ENCODE results near the gene RGS6. TPM values are rescaled to one million over a fixed set of nuclear protein-coding genes. Genes with fewer than 3 reads are reported as not detected.

Gene RGS6
- total RNA-seq, 1 donor from 2014 or later = 22.4 TPM

DNA sequence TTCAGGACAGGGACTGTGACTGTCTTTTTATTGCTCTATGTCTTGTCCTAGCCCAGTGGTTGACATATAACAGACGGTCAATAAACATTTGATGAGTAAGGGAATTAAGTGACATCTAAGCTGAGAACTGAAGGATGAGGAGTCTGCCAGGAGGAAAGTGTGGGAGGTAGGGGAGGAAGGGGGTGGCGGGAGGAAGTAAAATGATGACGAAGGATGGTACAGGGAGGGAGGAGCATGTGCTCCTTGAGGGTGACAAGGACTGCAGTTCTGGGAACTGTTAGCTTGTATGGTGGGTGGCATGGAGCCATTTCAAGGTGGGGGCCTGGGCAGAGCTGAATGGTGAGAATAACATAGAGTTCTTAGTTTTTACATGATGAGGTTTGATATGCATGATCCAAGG is 64.4 kb downstream of the RGS6 start:
- DNase-seq (ENCODE audit: low spot score) = no peak
- intact Hi-C loops (cut with DNase I) = no loop called here

GRCh38 chr14:72000907-72001306 is 68.7 kb downstream of the RGS6 start:
- intact Hi-C loops (cut with DNase I) = no loop called here
- DNase-seq (ENCODE audit: low spot score) = no peak

DNA sequence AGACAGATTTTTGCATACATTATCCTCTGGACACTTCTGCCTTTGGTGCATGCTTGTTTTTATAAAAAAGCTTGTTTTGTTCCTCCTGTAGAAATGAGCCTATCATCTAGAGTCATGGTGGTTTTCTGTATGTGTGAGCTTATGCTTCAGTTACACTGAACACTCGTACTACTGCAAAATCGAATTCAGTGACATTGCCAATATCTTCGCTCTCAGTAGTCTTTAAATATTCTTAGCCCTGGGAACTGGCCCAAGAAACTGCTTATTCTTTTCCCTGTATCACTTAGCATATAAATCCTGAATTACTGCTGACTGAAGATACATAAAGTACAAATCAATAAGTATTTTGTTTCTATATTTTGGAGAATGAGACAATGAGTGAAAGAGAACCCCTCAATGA is 70.5 kb downstream of the RGS6 start:
- intact Hi-C loops (cut with DNase I) = no loop called here

GRCh38 chr14:72008666-72009065 is 76.4 kb downstream of the RGS6 start:
- no peak for DNase-seq (ENCODE audit: low spot score)
- intact Hi-C loops (cut with DNase I) = no loop called here

More for the DNA sequence above, 70.5 kb downstream of the RGS6 start:
- no peak for DNase-seq (ENCODE audit: low spot score)

DNA sequence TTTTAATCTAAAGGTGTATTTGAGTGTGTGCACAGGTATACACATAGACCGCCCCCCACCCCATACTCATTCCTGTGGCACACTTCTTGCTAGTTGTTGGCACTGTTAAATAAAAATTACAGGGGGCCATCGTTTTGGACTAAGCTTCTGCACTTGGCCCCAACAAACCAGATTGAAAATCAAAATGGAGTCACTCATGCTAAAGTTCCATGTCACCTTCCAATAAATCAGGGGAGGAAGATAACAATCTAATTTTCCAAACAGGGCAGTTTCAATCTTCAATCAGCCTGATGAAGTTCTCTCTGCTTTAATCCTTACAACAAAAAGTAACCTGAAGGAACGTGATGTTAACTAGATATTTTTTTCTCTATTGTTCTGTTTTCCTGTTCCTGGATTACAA is 78.2 kb downstream of the RGS6 start:
- no peak for DNase-seq (ENCODE audit: low spot score)
- intact Hi-C loops (cut with DNase I) = no loop called here

DNA sequence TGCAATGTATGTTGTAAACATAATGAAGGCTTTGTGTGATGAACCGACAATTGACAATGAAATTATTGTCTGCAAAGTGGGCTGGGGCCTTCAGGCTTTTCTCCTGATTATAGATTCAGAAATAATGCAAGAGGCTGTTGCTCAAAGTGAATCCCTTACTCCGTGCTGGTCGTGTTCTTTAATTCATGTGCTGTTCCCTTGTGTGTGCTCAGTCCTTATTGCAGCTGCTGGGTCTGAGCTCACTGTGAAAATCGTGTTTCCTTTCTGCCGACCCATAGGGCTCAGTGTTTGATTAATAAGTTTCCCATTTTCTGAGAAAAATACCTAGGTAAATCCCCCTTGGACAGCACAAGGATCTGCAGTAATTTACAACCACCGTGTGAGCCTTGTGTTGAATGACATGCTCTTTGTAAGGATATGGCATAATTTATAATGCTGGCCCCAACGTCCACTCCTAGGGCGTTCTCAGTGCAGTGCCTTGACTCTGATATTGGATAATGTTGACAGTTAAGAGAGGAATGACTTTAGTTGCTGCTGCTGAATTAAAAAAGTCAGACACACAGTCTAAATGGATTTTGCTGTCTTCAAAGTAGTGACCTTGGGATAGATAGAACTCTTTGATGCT is 81.6 kb downstream of the RGS6 start:
- intact Hi-C loops (cut with DNase I) = no loop called here
- DNase-seq (ENCODE audit: low spot score) = no peak

DNA sequence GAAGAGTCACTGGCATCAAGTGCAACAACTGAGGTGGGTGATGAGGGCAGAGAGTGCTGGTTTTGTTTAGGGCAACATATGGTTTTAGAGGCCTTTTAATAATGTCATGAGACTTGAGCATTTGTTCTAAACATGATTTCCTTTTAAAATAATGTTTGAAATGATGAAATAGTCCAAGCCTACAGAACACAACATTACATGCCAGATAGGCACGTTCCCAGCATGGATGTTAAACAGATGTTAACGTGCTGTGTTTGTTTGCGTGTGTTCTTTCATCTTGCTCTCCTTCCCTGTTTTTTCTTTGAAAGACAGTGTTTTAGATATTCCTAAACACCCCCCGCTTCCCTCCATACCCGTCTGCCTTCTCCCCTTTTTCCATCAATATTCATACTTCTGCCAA is 82.3 kb downstream of the RGS6 start:
- no peak for DNase-seq (ENCODE audit: low spot score)
- intact Hi-C loops (cut with DNase I) = no loop called here

DNA sequence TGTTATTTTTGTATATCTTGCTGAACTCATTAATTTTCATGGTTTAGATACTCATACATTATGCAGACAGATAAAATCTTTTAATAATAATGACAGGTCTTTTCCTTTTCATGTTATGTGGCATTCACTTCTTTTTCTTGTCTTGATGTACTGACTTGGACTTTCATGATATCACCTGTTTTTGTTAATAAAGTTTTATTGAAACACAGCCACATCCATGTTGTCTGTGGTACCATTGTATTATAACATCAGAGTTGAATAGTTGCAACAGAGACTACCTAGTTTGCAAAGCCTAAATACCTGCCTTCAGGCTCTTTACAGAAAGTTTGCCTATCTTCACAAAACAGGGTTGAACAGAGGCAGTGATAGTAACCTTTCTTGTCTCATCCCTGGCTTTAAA is 85.1 kb downstream of the RGS6 start:
- no peak for DNase-seq (ENCODE audit: low spot score)
- intact Hi-C loops (cut with DNase I) = no loop called here

GRCh38 chr14:72023128-72024042 is 91.2 kb downstream of the RGS6 start:
- DNase-seq (ENCODE audit: low spot score) = no peak
- intact Hi-C loops (cut with DNase I) = loop anchor here (5.0 to 10.0 kb wide), 2 partner anchors 271 to 399 kb away; no protein-coding TSS in a partner anchor

DNA sequence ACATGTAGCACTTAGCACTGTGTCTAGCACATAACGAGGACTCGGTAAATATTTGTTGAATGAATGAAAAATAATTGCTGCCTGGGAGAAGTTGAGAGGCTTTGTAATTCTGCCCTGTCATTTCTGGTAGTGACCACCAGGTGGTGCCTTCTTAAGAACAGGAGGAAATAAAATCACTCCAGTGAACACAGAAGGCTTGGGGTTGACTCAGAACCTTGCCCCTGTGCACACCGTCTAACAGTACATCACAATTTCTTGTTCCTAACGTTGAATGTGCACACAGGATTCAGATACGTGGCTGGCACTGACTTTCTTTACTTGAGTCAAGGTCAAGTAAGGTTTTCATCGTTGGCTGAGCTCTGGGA is 91.8 kb downstream of the RGS6 start:
- no peak for DNase-seq (ENCODE audit: low spot score)
- intact Hi-C loops (cut with DNase I) = loop anchor here (5.0 to 10.0 kb wide), 2 partner anchors 271 to 398 kb away; no protein-coding TSS in a partner anchor

DNA sequence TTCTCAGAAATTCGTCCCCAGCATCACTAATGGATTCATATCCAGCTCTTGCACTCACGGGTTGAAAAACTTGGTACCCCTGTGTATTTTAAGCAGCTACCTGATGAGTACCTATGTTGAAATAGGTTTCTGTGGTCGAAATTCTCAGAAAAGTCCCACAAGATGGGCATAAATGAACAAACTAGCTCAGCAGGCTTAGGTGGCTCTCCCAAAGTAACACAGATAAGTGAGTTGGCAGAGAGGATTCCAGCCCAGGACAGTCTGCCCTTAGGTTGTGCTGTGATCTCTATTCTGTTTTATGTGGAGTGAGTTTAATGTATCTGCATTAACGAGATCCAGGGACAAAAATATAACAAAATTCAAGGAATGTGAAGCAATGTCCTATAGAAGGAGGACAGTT is 92.3 kb downstream of the RGS6 start:
- intact Hi-C loops (cut with DNase I) = loop anchor here (5.0 to 10.0 kb wide), 2 partner anchors 270 to 398 kb away; no protein-coding TSS in a partner anchor
- DNase-seq (ENCODE audit: low spot score) = no peak

DNA sequence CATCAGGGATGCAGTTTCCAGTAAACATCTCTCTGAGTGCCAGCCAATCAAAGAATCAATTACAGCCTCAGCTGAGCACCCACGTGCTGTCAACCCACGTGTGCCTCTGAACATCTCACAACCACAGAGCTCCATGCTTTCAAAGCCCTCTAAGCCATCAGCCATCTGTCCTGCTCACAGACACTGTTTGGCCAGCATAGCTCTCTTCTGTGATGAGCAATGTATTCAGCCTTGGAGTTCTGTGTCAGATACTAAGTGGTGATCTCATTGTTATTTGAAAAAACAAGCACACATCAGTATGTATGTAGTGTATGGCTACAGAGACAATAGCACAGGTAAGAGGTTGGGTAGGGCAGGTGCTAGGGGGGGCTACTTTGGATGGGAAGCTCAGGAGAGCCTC is 94.3 kb downstream of the RGS6 start:
- intact Hi-C loops (cut with DNase I) = loop anchor here (10.0 kb wide), 1 partner anchor 268 kb away; no protein-coding TSS in a partner anchor
- DNase-seq (ENCODE audit: low spot score) = no peak

DNA sequence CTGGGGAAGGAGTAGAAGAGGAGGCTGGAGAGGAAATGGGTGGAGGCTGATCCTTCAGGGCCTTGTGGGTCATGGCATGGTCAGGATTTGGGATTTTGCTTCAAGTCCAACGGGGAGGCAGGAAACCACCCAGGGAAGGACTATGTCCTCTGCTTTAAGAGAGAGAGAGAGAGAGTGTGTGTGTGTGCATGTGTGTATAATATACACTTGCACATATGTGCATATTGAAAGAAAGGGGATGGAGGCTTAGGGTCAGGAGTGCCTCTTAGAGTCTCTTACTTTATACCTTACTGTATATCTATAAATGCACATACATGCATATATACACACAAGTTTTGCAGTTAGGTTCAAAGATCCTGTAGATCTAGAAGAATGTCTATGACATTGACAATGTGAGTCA is 94.8 kb downstream of the RGS6 start:
- no peak for DNase-seq (ENCODE audit: low spot score)
- intact Hi-C loops (cut with DNase I) = loop anchor here (10.0 kb wide), 1 partner anchor 268 kb away; no protein-coding TSS in a partner anchor

- intact Hi-C loops (cut with DNase I) = no loop called here
- DNase-seq (ENCODE audit: low spot score) = no peak
These were observed 101.1 kb downstream of the RGS6 start for GRCh38 chr14:72033365-72033764.

- DNase-seq (ENCODE audit: low spot score) = no peak
- intact Hi-C loops (cut with DNase I) = no loop called here
These were observed 108.3 kb downstream of the RGS6 start for GRCh38 chr14:72040528-72040927.

DNA sequence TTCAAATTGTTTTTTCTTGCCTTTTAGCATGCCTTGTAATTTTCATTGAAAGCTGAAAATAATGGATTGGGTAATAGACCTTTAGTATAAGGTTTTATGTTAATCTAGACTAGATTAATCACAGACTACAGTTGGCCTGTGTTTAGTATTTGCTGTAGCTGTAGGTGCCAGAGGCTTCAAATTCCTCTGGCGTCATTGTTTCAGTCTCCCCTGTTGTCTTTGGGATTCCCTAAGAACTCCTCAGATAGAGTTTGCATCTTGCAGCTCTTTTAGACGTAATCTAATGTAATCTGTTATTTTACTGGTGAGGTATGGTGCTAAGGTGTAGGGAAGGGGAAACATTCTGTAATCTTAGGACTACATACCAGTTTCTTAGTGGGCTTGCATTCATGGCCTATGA is 113.0 kb downstream of the RGS6 start:
- intact Hi-C loops (cut with DNase I) = no loop called here
- no peak for DNase-seq (ENCODE audit: low spot score)

DNA sequence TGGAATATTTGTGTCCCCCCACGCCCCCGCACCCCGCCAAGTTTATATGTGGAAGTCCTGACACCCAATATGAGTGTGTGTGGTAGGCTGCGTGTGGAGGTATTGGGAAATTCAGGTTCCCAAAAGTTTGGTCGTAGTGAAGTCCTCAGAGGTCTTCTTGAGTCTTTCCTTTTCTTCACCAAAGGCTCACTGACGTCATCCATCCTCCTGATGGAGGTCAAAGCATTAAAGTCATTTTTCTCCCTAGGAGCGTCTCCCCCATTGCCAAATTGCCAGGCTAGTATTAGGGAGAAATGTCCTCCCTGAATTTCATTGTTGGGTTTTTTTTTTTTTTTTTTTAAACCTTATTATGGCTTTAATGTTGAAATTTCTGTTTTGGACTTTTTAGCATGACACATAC is 113.7 kb downstream of the RGS6 start:
- DNase-seq (ENCODE audit: low spot score) = no peak
- intact Hi-C loops (cut with DNase I) = no loop called here

GRCh38 chr14:72049462-72049861 is 117.2 kb downstream of the RGS6 start:
- intact Hi-C loops (cut with DNase I) = no loop called here
- DNase-seq (ENCODE audit: low spot score) = no peak

GRCh38 chr14:72052356-72052755 is 120.1 kb downstream of the RGS6 start:
- intact Hi-C loops (cut with DNase I) = no loop called here
- no peak for DNase-seq (ENCODE audit: low spot score)

GRCh38 chr14:72053651-72054050 is 121.4 kb downstream of the RGS6 start:
- DNase-seq (ENCODE audit: low spot score) = no peak
- intact Hi-C loops (cut with DNase I) = no loop called here

DNA sequence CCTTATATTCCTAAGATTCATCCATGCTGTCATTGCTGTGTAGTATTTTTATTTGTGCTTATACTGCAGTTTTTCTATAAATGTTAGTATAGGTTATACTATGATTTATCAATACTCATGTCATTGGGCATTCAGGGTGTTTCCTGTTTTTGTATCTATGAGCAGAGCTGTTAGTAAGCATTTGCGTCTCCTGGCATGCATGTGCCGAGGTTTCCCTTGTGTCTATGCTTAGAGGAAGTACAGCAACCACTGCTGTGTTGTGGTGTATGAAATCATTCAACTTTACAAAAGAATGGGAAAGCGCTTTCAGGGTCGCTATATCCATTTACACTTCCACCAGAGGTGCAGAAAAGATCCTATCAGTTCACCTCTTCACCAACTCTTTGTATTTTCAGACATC is 122.7 kb downstream of the RGS6 start:
- no peak for DNase-seq (ENCODE audit: low spot score)
- intact Hi-C loops (cut with DNase I) = no loop called here
